CD4-positive, alpha-beta T cell (primary cell): ENCODE results near the gene MRPL52. TPM values are rescaled to one million over a fixed set of nuclear protein-coding genes. Genes with fewer than 3 reads are reported as not detected.

Source experiments
- ATAC-seq: fragments of 200-7000 bp; cut with Tn5 transposase; one replicate; pipeline ENCODE4 v1.10.0; 2022; ENCODE audit warnings: mild to moderate bottlenecking; ENCODE audit not compliant: poor library complexity
- CTCF ChIA-PET: fragments of 350-600 bp; sonication (Branson Sonifier 250); formaldehyde crosslinking; loops from one replicate; lab custom pipeline; 2021; ENCODE audit warnings: antibody characterized with exemption, inconsistent platforms; lab: Charles Lee
- POLR2A ChIA-PET: fragments of 350-600 bp; sonication (Branson Sonifier 250); formaldehyde crosslinking; loops from one replicate; lab custom pipeline; 2021; ENCODE audit warnings: antibody characterized with exemption, inconsistent platforms; lab: Charles Lee
- DNase-seq, 14 experiments: peaks; one replicate each; pipeline ENCODE4 v3.0.0-alpha.2; 2013 to 2020; ENCODE audit warnings: mixed read lengths in 2 of 14
- H3K27ac ChIP-seq, 2 donors: one replicate each; pipeline versions ENCODE4 v1.5.1 to v1.7.0; 2013; ENCODE audit warnings: low read length in 2 of 2, low read depth in 1 of 2, mild to moderate bottlenecking in 1 of 2
- H3K27me3 ChIP-seq, 2 experiments: 1 replicate in 1 of 2; 2 replicates in 1 of 2; pipeline versions ENCODE4 v1.6.1 to v1.7.0; 2013; ENCODE audit warnings: low read length in 2 of 2, control low read depth in 1 of 2, mild to moderate bottlenecking in 1 of 2, moderate library complexity in 1 of 2; ENCODE audit not compliant: insufficient read depth in 2 of 2, control insufficient read depth in 1 of 2
- H3K36me3 ChIP-seq: one replicate; pipeline ENCODE4 v1.6.1; 2013; ENCODE audit warnings: low read length, control low read depth; ENCODE audit not compliant: insufficient read depth
- H3K4me1 ChIP-seq: one replicate; pipeline ENCODE4 v1.6.1; 2013; ENCODE audit warnings: low read length, control low read depth; ENCODE audit not compliant: insufficient read depth
- H3K4me3 ChIP-seq: one replicate; pipeline ENCODE4 v1.5.1; 2013; ENCODE audit warnings: mild to moderate bottlenecking, low read length, moderate library complexity
- H3K9me3 ChIP-seq, 2 experiments: 1 replicate in 1 of 2; 2 replicates in 1 of 2; pipeline versions ENCODE4 v1.6.1 to v1.7.0; 2013; ENCODE audit warnings: low read length in 2 of 2, mild to moderate bottlenecking in 2 of 2, control low read depth in 1 of 2, moderate library complexity in 1 of 2; ENCODE audit not compliant: control insufficient read depth in 1 of 2, insufficient read depth in 1 of 2
- H3K27ac Mint-ChIP-seq: one replicate; pipeline ENCODE4 v1.8.0; 2020; ENCODE audit warnings: mixed read lengths
- H3K27me3 Mint-ChIP-seq: one replicate; pipeline ENCODE4 v1.8.0; 2021; ENCODE audit warnings: mixed read lengths
- H3K36me3 Mint-ChIP-seq: one replicate; pipeline ENCODE4 v1.8.0; 2021; ENCODE audit warnings: low read depth, mixed read lengths
- H3K4me1 Mint-ChIP-seq: one replicate; pipeline ENCODE4 v1.8.0; 2021; ENCODE audit warnings: low read depth, mixed read lengths
- H3K4me3 Mint-ChIP-seq: one replicate; pipeline ENCODE4 v1.8.0; 2020; ENCODE audit warnings: mild to moderate bottlenecking, mixed read lengths
- H3K9me3 Mint-ChIP-seq: one replicate; pipeline ENCODE4 v1.8.0; 2020; ENCODE audit warnings: mixed read lengths
- CTCF ChIP-seq: fragments of 200-600 bp; IDR thresholded peaks from one replicate; pipeline ENCODE4 v1.8.0; 2022; ENCODE audit warnings: antibody characterized with exemption, mild to moderate bottlenecking
- intact Hi-C, 2 experiments: fragments of 100-400 bp; cut with DNase I in 1 of 2; cut with micrococcal nuclease in 1 of 2; formaldehyde crosslinking; loops; one replicate each; pipeline versions ENCODE4 v1.15.1 to v1.9.0; 2023 to 2025; cut with DNase I, micrococcal nuclease
- polyA plus RNA-seq, 2 donors: library from polyadenylated mRNA; unstranded; fragments of 120-200 nt; gene quantifications; one replicate each; pipeline ENCODE4 v1.2.1, GENCODE V29; 2013
- total RNA-seq, 174 experiments: library from RNA in 2 of 174; stranded (reverse) in 2 of 174; gene quantifications; one replicate each; pipeline ENCODE4 v1.2.3 and lab custom pipeline; 2021 to 2026

Gene MRPL52
- total RNA-seq (10 to 100 TPM; 27.6 to 29.4 TPM), total RNA-seq (lab: John Stamatoyannopoulos, UW) (15.9 to 85.2 (median 39.4) reads per million in 172 experiments)
- polyA plus RNA-seq (2013, experiment 1 of 2), result 61.1 TPM
- polyA plus RNA-seq (2013, experiment 2 of 2), result 53.7 TPM

GRCh38 chr14:22829661-22830442 is at the start of gene MRPL52:
MRPL52 (plus strand) TSS chr14:22829887; CDS start chr14:22829913, 26 bp downstream.
- no peak for TF ChIP-seq CTCF
- ATAC-seq, result peak; percentile 94
- Mint-ChIP-seq H3K27me3 (peaks cover 5% of the 10 kb centered on the region), H3K4me3 (peak within 1 kb of the TSS; percentile 85), H3K36me3 (peaks cover 35% of the 10 kb centered on the region), H3K4me1 (peaks cover 33% of the 10 kb centered on the region), H3K27ac (peak within 1 kb of the TSS; percentile 89), H3K9me3 (no peaks in the 10 kb centered on the region)
- ChIA-PET CTCF (interaction anchor here (0.8 to 2.1 kb wide), 3 partner anchors 24 to 260 kb away, joined by 4 to 11 read pairs (median 6); no protein-coding TSS in a partner anchor), POLR2A (interaction anchor here (0.6 to 3.1 kb wide), 15 partner anchors 9 to 473 kb away, joined by 3 to 20 read pairs (median 4); partner anchors contain the start of genes DAD1, LRP10, OXA1L and PPP1R3E)
- intact Hi-C loops, result loop anchor here (2.0 to 5.0 kb wide), 3 partner anchors 63 to 273 kb away; partner anchors contain the start of genes DAD1 (in 1 of the 2) and OXA1L (in 1 of the 2)
- H3K36me3 ChIP-seq, result peaks cover 21% of the 10 kb centered on the region
- H3K9me3 ChIP-seq, result peaks cover 0 to 3% of the 10 kb centered on the region in 2 experiments
- H3K4me1 ChIP-seq, result peaks cover 22% of the 10 kb centered on the region
- peak within 1 kb of the TSS; percentile 79 to 89 for H3K27ac ChIP-seq
- peaks cover 0 to 3% of the 10 kb centered on the region in 2 experiments for H3K27me3 ChIP-seq
- peak within 1 kb of the TSS; percentile 78 for H3K4me3 ChIP-seq
- peak; percentile 84 to 97 (median 89) for DNase-seq

- CTCF ChIA-PET, result no interaction called here
- Histone ChIP-seq H3K4me1 (no peaks in the 10 kb centered on the region), H3K4me3 (no peak overlapping the region), H3K9me3 (no peaks in the 10 kb centered on the region), H3K27me3 (no peaks in the 10 kb centered on the region), H3K36me3 (peaks cover 7% of the 10 kb centered on the region), H3K27ac (no peak overlapping the region)
- H3K27me3 Mint-ChIP-seq, result no peaks in the 10 kb centered on the region
- H3K9me3 Mint-ChIP-seq, result no peaks in the 10 kb centered on the region
- H3K4me1 Mint-ChIP-seq, result no peaks in the 10 kb centered on the region
- ATAC-seq, result no peak
- intact Hi-C loops, result no loop called here
- H3K36me3 Mint-ChIP-seq, result peaks cover 2% of the 10 kb centered on the region
- H3K27ac Mint-ChIP-seq, result no peak overlapping the region
- POLR2A ChIA-PET, result interaction anchor here (1.0 kb wide), 1 partner anchor 14 kb away, joined by 4 read pairs; the partner anchor contains the start of gene OXA1L
- DNase-seq, result no peak
- no peak for TF ChIP-seq CTCF
- H3K4me3 Mint-ChIP-seq, result no peak overlapping the region
These were observed 49.5 kb upstream of the MRPL52 start for GRCh38 chr14:22780105-22780679.

GRCh38 chr14:22780941-22781300 is 48.8 kb upstream of the MRPL52 start:
- H3K9me3 Mint-ChIP-seq, result no peaks in the 10 kb centered on the region
- no peak for TF ChIP-seq CTCF
- H3K27me3 ChIP-seq, result no peaks in the 10 kb centered on the region
- H3K4me3 Mint-ChIP-seq, result no peak overlapping the region
- H3K27ac Mint-ChIP-seq, result no peak overlapping the region
- intact Hi-C loops, result no loop called here
- peaks cover 2% of the 10 kb centered on the region for H3K36me3 ChIP-seq
- H3K36me3 Mint-ChIP-seq, result no peaks in the 10 kb centered on the region
- no peak for ATAC-seq
- no peaks in the 10 kb centered on the region for H3K9me3 ChIP-seq
- no peaks in the 10 kb centered on the region for H3K27me3 Mint-ChIP-seq
- POLR2A ChIA-PET, result interaction anchor here (1.0 kb wide), 1 partner anchor 14 kb away, joined by 4 read pairs; the partner anchor contains the start of gene OXA1L
- H3K4me1 Mint-ChIP-seq, result no peaks in the 10 kb centered on the region
- H3K4me3 ChIP-seq, result no peak overlapping the region
- no peak for DNase-seq
- CTCF ChIA-PET, result no interaction called here
- H3K4me1 ChIP-seq, result no peaks in the 10 kb centered on the region
- no peak overlapping the region for H3K27ac ChIP-seq
